SIG-M5 treated with dmso at 0.1 percent for 504 hours (cell line): ENCODE data around the gene MCF2L.
"Not testable (repeated sequence)": the region's sequence is repeated elsewhere in the genome, so short reads cannot be mapped to it uniquely, and the experiment has no call there.

Experiments
- DNase-seq: peaks from one replicate; lab custom pipeline; 2025; ENCODE audit not compliant: unreplicated experiment; lab: John Stamatoyannopoulos, UW

MCF2L gene

GRCh38 chr13:113092776-113093579 lies 124.0 kb downstream of the MCF2L start:
- no peak for DNase-seq

DNA sequence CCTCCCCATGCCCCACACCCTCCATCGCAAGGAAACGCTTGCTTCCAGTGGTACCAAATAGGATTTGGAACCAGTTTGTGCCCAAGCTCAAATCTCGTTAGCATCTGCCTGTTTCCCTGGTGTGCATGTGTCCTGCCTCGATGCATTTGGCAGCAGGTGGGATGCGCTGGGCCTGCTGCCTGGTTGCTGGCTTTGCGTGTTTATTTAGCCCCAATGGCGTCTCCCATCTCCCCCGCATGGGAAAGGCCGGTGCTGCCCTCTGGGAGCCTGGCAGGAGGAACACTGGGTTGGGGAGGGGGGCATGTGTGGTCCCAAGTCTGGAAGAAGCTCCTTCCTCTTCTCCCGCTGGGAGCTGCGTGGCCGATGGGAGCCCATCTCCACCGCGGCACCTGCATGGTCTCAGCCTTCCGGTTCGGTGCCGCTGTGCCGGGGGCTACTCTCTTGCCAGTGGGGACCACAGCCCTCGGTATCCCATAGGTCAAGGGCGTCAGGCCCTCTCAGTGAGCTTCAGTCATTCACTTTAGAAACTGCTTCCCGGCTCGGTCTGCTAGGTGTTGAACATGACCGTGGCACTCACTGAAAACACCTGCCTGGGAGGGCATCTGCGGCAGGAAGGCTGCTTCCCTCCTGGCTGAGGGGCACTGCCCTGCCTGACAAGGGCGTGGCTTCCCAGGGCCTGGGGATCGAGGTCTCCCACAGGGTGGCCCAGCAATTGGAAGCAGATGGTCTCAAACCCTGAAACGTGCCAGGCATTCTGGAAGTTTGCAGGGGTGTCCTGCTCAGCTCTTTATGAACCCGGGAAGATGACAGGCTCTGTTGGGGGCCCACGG lies 124.8 kb downstream of the MCF2L start:
- no peak for DNase-seq

DNA sequence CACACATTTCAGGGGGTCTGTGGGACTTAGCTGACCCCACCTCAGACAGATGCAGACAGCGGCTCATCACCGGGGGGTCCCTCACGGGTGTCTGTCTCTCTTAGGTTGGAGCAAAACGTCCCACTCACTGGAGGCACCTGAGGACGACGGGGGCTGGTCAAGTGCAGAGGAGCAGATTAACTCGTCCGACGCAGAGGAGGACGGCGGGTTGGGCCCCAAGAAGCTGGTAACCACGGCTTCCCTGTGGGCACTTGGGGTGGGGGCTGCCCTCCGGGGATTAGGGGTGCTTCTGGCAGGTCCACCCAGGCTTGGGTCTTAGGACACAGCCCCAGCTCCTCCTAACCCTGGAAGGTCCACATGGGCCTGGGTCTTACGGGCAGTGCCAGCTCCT lies 125.4 kb downstream of the MCF2L start:
- DNase-seq = no peak

DNA sequence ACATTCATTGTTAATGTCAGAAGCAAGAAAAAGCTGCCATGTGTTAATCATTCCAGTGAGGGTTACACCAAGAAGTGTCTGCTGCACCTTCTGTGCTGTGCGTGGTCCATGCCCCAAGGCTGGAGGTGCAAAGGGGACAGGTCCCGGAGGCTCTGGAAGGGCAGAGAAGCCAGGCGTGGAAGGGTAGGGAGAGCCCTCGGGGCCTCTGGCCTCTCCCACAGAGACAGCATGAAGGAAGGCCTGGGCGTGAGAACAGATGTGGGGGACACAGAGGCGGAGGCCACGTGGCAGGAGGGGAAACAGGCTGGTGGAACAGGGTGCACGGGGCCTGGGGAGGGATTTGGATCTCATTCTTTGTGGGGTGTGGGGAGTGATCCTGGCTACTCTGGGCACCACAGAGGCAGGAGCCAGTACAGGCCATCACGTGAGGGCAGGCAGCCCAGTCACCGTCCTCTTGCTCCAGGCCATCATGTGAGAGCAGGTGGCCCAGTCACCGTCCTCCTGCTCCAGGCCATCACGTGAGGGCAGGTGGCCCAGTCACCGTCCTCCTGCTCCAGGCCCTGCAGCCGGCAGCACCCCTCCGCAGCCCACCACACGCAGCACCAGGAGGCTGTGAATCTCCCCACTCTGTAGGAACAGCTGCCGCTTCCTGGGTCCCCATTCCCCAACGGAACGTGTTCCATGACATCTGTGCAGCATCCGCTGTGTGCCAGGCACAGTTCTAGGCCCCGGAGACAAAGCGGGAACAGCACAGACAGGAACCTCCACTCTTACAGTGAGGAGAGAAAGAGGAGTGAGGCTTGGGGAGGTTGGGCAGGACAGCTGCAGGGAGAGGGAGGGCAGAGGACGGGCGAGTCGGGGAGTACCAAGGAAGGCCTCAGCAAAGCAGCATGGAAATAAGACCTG lies 126.4 kb downstream of the MCF2L start:
- no peak for DNase-seq

DNA sequence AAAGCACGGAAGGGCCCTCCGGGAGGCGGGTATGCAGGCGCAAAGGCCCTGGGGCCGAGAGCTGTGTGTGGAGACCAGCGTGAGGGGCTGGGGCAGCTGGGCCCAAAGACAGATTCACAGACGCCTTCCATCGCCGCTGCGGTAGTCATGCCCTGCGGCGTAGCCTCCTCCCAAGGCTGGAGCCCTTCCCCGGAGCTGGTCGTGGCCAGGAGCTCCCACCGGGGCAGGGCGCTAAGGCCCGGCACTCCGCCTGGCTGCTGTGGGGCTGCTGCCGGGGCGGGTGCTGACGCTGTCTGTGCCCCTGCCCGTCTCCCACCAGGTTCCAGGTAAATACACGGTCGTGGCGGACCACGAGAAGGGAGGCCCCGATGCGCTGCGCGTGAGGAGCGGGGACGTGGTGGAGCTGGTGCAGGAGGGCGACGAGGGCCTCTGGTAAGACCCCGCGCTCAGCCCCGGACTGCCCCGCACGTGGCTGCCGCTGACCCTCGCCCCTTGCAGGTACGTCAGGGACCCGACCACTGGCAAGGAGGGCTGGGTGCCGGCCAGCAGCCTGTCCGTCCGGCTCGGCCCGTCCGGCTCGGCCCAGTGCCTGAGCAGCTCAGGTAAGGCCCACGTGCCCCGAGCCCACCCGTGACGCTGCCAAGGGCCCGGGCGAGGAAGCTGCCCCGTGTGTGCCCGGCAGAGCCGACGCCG lies 127.2 kb downstream of the MCF2L start:
- no peak for DNase-seq

- no peak for DNase-seq
Observed at GRCh38 chr13:113096745-113097305, 127.8 kb downstream of the MCF2L start.

DNA sequence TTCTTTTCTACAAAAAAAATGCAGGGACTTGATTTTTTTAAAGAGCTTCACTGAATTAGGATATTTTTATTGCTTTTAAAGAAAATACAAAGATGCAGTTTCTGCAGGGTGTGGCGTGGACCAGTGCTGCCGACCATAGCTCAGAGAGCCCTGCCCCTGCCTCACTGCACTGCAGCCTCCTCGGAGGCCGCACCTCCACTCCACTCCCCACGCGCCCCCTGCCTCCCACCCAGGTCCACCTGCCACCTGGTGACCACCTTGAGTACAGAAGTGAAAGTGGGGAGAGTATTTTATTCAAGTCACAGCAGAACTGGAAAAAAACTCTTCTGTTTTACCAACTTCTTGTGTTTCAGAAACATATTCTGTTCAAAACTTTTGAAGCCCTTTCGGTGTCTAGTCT lies 128.6 kb downstream of the MCF2L start:
- DNase-seq = no peak

- DNase-seq = no peak
Observed at GRCh38 chr13:113098162-113098732, 129.2 kb downstream of the MCF2L start.

DNA sequence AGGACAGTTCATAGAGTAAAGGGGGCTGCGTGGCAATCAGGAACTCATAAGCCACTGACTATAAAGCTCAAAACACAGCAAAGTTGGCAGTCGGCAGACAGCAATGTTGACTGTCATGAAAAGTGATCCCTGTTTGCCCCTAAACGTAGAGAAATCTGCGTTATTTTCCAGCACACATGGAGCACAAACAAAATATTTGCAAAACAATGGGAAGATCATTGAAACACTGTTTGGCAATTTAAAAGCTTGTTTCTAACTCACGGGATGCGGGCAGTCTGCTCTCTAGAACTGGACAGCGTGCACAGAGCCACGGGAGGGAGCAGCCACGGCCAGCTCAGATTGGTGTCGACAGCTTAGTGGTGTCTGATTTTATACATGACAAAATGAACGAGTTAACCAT lies 130.1 kb downstream of the MCF2L start:
- DNase-seq = no peak

GRCh38 chr13:113102302-113102701 lies 133.3 kb downstream of the MCF2L start:
- DNase-seq = not testable (repeated sequence)

- no peak for DNase-seq
Observed at GRCh38 chr13:113102727-113103126, 133.7 kb downstream of the MCF2L start.

GRCh38 chr13:113103646-113104045 lies 134.6 kb downstream of the MCF2L start:
- DNase-seq = no peak

GRCh38 chr13:113105032-113105920 lies 136.3 kb downstream of the MCF2L start, which contains the start of gene F7:
Gene F7, plus strand, starts transcription at chr13:113105791. Its CDS starts 51 bp downstream, at chr13:113105842.
- no peak for DNase-seq

- no peak for DNase-seq
Observed at GRCh38 chr13:113105921-113106452, 137.0 kb downstream of the MCF2L start.

GRCh38 chr13:113106711-113107351 lies 137.8 kb downstream of the MCF2L start:
- DNase-seq = no peak

DNA sequence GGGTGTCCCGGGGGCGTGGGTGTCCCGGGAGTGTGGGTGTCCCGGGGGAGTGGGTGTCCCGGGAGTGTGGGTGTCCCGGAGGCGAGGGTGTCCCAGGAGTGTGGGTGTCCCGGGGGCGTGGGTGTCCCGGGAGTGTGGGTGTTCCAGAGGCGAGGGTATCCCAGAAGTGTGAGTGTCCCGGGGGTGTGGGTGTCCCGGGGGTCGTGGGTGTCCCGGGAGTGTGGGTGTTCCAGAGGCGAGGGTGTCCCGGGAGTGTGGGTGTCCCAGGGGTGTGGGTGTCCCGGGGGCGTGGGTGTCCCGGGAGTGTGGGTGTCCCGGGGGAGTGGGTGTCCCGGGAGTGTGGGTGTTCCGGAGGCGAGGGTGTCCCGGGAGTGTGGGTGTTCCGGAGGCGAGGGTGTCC lies 139.5 kb downstream of the MCF2L start:
- DNase-seq = not testable (repeated sequence)

DNA sequence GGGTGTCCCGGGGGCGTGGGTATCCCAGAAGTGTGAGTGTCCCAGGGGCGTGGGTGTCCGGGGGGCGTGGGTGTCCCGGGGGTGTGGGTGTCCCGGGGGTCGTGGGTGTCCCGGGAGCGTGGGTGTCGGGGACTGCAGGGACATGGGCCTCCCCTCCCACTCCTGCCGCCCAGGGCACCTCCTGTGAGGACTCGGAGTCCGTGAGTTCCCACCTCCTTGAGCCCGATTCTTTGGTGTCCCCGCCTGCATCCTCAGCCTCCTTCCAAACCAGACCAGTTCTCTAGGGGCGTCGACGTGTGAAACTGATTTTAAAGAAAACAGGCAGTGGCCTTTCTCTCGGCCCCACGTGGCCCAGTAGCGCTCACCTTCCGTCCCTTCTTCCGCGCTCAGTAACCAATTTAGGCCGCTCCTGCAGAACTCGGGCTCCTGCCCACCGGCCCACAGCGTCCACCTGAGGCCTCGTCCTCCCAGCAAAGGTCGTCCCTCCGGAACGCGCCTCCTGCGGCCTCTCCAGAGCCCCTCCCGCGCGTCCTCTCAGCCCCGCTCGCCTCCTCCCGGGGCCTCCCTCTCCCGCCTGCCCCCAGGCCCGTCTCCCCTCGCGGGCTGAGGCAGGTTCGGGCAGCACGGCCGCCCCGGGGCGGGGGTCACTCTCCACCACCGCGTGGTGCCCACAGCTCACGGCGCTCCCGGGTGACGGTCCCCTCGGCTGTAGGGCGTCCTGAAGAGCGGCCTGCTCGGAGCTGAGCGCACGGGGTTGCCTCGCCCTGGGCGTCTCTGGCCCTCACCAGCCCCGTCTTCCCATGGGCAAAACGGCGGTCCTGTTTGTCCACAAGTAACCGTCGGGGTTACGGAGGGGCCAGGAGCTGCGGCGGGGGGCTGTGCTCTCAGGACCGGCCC lies 140.4 kb downstream of the MCF2L start:
- DNase-seq = no peak
